Fibroblast of lung (primary cell): ENCODE measurements around the gene CARD8.
"Not testable (repeated sequence)": the region's sequence is repeated elsewhere in the genome, so short reads cannot be mapped to it uniquely, and the experiment has no call there.

Experiments
- EZH2 ChIP-seq: IDR thresholded peaks from 2 replicates; pipeline ENCODE4 v1.5.1; 2012; ENCODE audit warnings: low read length, control low read depth, mild to moderate bottlenecking; ENCODE audit errors: missing control alignments
- TF ChIP-seq, protein P1 (sequence below), 2 donors: IDR thresholded peaks in 1 of 2; conservative IDR thresholded peaks in 1 of 2; 1 replicate in 1 of 2; 2 replicates in 1 of 2; pipeline ENCODE4 v1.5.1; 2011 to 2012; ENCODE audit warnings: low read length in 2 of 2, control low read depth in 1 of 2, inconsistent platforms in 1 of 2, low read depth in 1 of 2, mild to moderate bottlenecking in 1 of 2

- TF ChIP-seq EZH2 = not testable (repeated sequence)
- TF ChIP-seq, protein P1, sequence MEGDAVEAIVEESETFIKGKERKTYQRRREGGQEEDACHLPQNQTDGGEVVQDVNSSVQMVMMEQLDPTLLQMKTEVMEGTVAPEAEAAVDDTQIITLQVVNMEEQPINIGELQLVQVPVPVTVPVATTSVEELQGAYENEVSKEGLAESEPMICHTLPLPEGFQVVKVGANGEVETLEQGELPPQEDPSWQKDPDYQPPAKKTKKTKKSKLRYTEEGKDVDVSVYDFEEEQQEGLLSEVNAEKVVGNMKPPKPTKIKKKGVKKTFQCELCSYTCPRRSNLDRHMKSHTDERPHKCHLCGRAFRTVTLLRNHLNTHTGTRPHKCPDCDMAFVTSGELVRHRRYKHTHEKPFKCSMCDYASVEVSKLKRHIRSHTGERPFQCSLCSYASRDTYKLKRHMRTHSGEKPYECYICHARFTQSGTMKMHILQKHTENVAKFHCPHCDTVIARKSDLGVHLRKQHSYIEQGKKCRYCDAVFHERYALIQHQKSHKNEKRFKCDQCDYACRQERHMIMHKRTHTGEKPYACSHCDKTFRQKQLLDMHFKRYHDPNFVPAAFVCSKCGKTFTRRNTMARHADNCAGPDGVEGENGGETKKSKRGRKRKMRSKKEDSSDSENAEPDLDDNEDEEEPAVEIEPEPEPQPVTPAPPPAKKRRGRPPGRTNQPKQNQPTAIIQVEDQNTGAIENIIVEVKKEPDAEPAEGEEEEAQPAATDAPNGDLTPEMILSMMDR (conservative IDR thresholded peaks at IDR 0.05 in 1 of 2, IDR thresholded peaks at IDR 0.05 in 1 of 2; ENCODE audit: low read depth in 1 of 2, low read length in 2 of 2) = not testable (repeated sequence)
Measured at GRCh38 chr19:48269617-48270026, 13.9 kb upstream of the CARD8 start.
